Prostate gland (tissue), 2 donors: ENCODE results near the gene HIC2.
"Not testable (repeated sequence)": the region's sequence is repeated elsewhere in the genome, so short reads cannot be mapped to it uniquely, and the experiment has no call there.

Experiments used
- CTCF ChIP-seq, 4 experiments: fragments of 200-600 bp in 2 of 4; fragments of 450-650 bp in 2 of 4; sonication (generic) in 2 of 4; IDR thresholded peaks; 1 replicate in 3 of 4; 2 replicates in 1 of 4; pipeline ENCODE4 v1.5.1; 2016 to 2019; ENCODE audit warnings: antibody characterized with exemption in 4 of 4, mild to moderate bottlenecking in 2 of 4, moderate library complexity in 2 of 4
- POLR2A ChIP-seq: fragments of 450-650 bp; IDR thresholded peaks from one replicate; pipeline ENCODE4 v1.6.1; 2016; ENCODE audit warnings: antibody characterized with exemption, mild to moderate bottlenecking
- POLR2AphosphoS5 ChIP-seq: sonication (generic); formaldehyde crosslinking; IDR thresholded peaks from one replicate; pipeline ENCODE4 v1.6.1; 2017; ENCODE audit warnings: antibody characterized with exemption

GRCh38 chr22:21420180-21420763 lies 3.1 kb downstream of the HIC2 start:
- TF ChIP-seq CTCF (IDR thresholded peaks at IDR 0.05); POLR2A; POLR2AphosphoS5: not testable (repeated sequence)
